NCI-H1105 treated with DMSO at 0.1 percent for 48 hours (cell line): Measurements from ENCODE around the gene SLC6A3.
"Not testable (repeated sequence)": the region's sequence is repeated elsewhere in the genome, so short reads cannot be mapped to it uniquely, and the experiment has no call there.

ENCODE experiments used
- DNase-seq: peaks from one replicate; lab custom pipeline; 2025; lab: John Stamatoyannopoulos, UW

The SLC6A3 gene

DNA sequence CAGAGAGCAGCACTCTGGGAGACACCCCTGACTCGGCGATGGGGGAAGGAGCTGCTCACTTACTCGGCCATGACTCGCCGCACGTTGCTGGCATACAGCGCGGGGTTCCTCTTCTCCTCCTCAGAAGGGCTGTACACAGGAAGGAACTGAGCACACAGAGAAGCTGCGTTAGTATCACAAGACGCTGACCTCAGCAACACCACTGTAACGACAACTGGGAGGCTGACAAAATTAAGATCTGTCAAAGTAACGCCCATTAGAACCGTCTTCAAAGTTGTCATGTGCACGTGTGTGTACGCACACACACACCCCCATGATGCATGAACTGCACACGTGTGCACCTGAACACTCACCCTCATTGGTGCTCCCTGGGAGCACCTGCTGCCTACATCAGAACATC lies 32.1 kb upstream of the SLC6A3 start:
- DNase-seq, result no peak

DNA sequence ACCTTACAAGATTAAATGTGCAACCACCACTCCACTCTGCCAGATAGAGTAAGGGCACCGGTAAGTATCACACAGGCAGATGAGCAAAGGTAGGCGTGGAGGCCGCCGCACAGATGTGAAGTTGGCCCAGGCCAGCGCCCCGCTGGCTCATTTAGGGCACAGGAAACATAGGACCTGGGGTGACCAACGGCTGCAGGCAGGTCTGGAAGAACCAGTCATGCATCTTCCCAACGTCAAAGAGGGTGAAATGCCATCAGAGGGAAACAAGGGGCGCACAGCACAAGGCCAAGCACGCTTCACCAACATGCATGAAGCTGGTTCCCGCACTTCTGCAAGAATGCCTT lies 31.7 kb upstream of the SLC6A3 start:
- no peak for DNase-seq

DNA sequence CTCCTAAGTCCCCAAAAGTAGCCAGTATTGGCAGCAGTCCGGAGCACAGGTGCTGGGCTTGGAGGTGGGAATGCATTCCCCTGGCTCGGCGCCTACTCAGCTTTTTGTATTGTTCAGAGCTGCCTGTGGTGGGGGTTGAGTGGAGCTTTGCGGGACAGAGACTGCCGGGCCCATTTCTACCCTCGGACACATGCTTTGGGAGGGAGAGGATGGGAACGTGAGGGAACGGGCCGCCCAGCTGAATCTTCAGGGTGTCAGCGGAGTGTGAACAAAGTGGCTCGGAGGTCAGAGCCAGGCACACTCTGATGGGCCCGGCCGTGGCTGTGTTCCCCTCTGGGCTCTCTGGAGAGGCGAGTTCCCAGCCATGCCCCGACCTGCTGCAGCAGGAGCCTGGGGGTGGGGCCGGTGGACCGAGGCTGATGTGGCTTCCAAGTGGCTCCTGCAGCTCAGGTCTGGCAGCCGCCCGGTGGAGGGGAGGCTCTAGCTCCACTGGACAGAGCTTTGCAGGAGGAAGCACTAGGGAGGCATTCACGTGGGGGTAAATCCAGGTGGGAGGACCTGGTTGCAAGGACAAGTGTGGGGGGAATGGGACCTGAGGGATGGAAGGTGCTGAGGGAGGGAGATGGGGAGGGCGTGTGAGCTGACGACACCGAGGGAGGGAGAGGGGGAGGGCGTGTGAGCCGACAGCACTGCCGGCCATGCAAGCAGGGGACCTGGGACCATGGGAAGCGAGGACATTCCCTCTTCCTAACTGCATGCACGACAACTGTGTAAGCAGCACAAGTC lies 31.1 kb upstream of the SLC6A3 start:
- DNase-seq, result no peak

DNA sequence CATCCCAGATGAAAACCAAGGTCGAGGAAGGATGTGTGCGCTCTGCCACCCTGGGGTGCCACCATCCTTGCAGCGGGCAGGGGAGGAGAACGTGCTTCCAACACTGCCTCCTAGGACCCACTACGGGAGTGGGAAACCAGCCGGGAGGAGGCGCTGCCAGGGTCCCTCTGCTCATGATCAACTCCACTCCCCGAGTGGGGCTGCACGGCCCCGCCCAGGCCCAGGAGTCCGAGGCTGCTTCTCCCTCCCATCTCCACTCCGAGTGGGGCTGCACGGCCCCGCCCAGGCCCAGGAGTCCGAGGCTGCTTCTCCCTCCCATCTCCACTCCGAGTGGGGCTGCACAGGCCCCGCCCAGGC lies 30.3 kb upstream of the SLC6A3 start:
- DNase-seq, result not testable (repeated sequence)

DNA sequence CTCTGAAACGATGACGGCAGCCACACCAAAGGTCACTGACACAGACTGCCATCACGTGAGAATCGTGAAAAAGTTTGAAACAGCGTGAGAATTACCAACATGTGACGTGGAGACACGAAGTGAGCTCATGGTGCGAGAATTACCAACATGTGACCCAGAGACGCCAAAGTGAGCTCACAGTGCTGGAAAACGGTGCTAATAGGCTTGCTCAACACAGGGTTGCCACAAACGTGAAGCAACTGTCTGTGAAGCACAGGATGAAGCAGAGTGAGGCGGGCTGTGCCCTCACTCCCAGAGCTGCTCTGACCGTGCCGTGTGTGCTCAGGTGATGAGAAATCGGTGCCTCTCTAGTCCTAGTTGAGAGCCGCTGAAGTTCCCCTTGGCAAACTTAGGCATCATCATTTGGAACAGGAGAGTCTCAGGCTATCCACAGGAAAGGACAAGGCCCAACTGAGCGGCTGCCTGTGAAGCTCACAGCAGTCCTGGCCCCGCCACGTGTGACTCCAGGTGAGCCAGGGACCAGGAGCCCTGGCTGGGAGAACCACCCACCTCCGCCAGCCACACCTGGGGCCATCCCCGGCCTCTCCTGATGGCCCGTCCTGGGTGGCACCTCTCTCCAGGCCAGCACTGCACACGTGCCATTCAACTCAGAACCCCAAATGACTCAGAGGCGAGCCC lies 29.8 kb upstream of the SLC6A3 start:
- no peak for DNase-seq

DNA sequence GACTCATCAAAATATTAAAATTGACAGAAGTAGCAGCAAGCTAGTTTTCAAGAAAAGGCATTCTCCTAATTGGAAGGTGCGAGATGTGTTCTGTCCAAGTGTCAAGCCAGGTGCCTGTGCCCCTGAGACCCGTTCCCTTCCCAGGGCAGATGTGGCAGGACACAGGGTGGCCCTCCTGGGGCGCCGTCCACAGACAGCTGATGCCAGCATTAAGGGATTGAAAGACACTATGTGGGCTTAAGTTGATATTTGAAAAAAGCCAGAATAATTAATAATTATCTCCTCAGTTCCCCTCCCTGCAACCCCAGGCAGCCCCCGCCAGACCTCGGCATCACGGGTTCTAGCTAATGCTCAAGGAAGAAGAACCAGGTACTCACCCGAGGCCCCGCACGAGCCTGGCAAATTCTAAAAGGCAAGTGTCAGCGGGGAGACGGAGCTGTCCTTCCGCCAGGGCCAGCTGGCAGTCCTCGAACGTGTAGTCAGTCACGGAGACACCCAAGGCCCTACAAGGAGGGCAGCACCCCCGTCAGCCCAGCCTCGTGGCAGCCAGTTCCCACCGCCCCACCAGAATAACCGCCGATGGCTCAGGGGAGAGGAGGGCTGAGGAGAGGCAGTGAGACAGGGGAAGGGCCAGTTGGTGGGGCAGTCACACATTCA lies 29.1 kb upstream of the SLC6A3 start:
- no peak for DNase-seq

DNA sequence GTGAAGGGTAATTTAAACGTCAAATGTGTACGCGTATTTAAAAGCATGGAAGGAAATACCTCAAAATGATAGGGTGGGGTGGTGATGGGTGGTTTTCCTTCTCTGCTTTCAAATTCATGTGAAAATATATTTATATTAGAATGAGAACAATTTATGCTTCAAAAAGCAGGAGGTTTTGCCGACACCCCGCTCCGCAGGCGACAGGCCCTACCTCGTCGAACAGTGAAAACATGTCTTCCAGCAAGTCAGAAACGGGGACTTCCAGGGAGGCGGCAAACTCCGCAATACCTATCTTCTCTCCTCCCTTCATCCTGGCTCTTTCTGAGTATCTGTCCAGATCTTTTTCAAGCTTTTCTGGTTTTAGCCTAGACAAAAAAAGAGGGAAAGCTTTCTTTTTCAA lies 28.5 kb upstream of the SLC6A3 start:
- DNase-seq, result no peak

DNA sequence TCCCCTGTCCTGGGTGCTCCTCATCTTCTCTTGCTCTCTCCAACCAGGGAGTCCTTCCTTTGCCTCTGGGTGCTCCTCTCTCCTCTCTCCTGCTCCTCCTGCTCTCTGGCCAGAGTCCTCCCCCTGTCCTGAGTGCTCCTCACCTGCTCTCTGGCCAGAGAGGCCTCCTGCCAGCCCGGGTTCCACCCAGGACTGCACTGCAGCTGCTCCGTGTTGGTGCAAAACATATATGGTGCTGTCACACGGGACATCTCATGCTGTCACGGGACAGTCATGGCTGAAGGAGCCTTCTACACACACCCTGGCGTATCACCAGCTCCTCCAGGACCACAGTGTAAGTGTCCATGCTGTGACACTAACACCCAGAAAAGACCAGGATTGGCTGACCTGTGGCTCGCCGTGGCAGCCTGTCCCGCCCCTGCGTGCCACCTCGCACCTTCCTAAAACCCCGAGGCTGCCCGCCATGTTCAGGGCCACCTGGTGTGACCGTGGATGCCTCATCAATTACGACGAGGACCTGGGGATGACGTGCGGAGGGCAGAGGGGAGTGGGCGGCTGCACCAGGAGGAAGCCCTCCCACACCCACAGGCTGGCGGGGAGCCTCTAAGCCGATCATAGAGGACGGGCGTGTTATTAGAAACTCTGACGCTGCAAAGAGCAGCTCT lies 27.9 kb upstream of the SLC6A3 start:
- DNase-seq, result no peak

DNA sequence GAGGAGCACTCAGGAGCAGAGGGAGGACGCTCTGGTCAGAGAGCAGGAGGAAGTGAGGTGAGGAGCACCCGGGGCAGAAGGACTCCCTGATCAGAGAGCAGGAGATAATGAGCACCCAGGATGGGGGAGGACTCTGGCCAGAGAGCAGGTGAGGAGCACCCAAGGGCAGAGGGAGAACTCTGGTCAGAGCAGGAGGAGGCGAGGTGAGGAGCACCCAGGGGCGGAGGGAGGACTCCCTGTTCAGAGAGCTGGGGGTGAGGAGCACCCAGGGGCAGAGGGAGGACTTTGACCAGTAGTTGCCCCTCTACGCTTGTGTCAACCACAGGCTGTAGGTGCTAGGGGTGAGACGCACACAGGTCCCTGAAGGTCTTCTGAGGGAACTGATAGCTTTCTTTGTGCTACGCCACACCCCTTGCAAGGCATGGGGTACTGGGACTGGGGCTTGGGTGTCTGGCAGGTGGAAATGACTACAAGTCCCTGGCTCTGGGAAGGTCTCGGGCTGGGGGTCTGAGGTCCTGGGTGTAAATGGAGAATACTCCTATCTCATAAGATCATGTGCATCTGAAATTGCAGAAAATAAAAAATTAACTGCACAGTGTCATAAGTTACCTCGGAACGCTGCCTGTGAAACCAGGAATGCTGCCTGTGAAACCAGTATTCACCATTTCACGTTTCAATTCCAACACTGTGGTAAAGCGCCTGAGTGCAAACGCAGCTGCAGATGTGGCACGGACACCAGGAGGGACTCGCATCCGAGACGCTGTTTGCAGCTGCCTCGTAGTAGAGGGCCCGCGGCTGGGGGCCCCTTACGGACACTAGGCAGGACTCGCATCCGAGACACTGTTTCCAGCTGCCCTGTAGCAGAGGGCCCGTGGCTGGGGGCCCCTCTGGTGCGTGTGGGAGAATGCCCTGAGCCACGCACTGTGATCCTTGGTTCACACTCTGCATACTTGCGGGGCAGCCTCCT lies 27.0 kb upstream of the SLC6A3 start:
- no peak for DNase-seq

DNA sequence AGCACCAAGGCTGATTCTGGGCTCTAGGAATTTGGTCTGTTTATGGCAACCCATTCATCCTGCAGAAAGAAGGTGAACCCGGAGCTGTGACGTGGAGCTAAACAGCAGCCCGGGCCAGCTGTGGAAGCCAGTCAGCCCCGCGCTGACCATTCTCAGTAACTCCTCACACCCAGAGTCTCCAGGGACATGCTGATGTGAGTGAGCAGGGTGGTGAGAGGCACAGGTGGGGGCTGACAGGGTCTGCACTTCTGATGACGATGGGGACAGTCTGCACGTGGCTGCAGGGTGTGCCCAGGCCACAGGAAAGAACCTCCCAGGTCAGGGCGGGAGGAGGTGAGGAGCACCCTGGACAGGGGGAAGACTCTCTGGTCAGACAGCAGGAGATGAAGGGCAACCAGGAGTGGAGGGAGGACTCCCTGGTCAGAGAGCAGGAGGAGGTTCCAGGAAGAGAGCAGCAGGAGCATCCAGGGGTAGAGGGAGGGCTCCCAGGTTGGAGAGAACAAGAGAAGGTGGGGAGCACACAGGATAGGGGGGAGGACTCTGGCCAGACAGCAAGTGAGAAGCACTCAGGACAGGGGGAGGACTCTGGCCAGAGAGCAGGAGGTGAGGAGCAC lies 26.1 kb upstream of the SLC6A3 start:
- DNase-seq, result no peak

DNA sequence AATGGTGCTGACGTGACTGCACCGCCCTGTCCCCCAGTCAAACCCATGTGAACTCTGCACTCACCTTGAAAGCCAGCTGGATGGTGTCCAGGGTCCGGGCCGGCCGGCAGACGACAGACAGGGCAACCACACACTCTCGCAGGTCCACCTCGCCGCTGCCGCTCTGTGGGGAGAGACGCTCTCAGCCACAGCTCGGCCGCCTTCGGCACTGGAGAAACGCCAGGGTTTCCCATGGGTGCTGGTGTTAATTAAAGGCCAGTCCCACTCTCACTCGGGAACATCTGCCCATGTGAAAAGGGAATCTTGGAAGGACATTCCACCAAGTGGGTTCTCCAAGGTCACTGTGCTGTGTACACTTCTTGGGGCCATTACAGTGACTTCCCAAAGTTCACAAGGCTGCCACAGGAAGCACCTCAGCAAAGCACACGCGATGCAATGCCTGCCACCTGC lies 25.5 kb upstream of the SLC6A3 start:
- DNase-seq, result no peak

DNA sequence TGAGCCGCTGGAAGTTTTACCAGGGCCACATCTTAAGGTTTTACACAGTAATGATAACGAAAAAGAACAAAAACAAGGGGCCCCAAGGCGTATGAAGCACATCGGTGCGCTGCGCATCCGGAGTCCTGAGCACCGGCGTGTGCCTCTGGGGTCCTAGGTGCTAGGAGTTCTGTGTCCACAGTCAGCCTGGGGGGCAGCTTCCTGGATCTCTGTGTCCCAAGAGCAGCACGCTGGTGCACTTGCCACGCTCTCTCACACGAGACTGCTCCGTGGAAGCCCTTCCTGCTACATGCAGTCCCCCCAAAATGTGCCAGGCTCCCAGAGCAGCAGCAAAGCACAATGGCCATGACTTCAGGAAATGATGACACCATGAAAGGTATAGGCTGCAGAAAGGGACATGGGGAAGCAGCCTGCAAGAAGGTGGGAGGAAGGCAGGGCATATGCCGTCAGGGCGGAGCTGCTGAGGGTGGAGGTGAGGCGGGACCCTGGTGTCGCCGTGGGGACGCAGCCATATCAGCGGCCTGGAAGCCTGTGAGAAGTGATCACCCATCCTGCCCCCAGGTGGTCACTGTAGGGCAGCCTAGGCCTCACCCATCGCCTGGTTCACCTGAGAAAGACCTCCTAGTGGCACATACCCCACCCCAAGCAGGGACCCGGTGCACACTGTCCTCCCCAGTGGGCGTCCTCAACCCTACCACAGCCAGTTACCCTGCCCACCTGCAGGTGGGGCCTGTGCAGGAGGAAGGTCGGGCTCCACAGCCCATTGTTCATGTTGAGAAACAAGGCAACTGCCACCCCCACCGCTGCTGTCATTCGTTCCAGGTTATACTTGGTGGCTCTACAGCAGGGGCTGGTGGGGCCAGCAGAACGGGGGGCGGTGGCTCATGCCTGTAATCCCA lies 23.6 kb upstream of the SLC6A3 start:
- DNase-seq, result no peak

DNA sequence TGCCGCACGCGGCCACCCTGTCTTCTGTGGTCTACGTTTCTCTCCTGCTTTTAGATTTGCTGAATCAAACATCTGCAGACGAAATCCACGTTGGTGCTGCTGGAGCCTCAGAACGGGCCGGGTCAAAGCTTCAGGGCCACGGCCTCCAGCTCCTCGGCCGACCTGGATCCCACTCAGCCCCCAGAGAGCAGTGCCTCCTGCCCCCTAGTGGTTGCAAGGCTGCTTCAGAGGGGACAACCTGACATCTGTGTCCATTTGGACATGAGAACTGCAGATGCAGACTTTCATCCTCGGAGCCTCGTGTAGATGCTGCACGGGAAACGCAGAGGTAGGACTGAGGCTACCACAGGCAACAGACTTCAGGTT lies 23.0 kb upstream of the SLC6A3 start:
- DNase-seq, result no peak

DNA sequence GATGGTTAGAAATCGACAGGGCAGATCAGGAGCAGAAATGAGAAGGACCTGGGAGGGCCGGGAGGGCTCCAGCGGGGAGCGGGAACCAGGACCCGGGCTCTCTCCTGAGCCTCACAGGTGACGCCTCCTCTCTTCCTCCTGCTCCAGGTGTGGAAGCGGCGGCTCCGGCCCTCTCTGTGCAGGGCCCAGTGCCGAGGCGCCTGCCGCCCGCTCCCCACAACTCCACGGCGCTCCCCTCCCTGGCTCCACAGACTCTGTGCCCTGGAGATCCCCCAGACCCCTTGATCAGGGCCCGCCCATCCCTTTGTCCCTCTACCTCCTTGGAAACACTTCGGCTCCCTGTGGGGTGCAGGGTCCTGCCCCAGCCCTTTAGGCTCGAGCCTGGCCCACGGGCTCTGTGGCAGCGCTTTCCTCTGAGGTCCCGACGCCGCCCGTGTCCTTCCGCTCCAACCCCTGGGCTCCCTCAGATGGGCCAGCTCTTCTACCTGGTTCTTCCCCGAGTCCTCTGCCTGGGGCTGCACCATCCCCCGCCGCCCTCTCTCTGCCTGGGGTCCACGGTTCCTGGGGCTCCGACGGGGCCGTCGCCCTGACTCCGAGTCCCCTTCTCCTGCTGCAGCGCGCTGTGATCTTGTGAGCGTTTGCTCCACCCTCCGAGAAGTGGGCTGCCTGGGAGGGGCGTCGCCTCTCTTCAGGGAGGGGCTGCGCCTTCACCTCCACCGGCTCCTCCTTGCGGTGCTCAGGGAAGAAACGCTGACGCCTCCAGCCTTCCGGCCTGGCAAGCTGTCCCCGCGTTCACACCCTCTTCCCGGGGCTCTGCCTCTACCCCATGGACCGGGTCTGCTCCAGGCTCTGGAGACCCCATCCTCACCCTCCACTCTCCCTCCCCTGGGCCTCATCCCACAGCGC lies 22.4 kb upstream of the SLC6A3 start:
- DNase-seq, result no peak

DNA sequence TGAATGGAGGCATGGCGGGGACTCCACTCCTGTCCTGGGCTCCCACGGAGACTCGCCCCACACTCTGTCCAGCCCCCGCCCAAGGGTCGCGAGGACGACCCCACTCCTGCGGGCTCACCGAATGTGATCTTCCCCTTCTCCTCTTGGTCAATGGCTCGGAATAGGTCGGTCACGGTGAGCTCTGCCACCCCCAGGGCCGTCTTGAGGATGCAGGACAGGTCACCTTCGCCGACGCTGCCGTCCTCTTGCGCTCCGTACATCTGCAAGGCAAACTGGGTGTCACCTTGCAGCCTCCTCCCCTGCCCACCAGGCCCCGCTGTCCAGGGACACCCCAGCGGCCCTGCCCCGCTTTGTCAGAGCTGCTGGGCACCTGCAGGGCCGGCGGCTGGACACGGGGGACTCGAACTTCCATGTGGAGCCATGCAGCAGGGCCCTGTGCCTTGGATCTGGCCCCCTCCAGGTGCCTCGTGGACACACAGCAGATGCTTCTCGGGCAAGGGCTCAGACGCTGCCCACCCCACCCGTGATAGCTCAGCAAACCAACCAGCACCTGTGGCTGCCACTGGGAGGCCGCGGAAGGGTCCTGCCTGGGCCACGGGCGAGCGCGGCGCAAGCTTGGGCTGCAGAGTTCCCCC lies 21.5 kb upstream of the SLC6A3 start:
- DNase-seq, result no peak

DNA sequence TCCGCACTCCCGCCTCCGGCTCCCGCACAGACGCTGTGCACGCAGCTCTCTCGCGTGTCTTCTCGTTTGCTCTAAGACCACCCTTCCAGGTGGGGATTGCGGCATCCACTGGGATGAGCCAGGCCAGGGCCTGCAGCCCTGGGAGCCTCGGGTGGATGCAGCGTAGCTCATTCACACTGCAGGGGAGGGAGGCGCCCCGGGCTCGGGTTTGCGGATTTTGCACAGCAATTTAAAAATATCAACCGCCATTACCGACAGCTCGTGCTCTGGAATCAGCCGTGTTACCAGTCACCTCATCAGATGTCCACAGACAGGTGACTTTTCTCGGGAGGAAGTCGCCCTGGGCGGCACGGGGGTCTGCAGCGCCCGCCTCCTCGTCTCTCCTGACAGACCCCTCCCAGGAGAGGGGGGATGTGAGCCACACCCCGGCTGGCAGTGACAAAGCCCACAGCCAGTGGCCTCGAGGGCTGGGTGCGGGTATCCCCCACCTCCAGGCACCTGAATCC lies 20.8 kb upstream of the SLC6A3 start:
- no peak for DNase-seq

DNA sequence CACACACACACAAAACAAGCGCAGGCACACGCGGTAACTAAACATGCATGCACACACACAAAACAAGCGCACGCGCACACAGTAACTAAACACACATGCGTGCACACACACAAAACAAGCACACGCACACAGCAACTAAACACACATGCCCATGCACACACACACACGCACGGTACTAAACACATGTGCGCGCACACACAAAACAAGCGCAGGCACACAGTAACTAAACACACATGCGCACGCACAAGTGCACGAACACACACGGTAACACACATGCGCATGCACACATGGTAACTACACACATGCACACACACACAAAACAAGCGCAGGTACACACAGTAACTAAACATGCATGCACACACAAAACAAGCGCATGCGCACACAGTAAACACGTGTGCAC lies 19.9 kb upstream of the SLC6A3 start:
- no peak for DNase-seq

DNA sequence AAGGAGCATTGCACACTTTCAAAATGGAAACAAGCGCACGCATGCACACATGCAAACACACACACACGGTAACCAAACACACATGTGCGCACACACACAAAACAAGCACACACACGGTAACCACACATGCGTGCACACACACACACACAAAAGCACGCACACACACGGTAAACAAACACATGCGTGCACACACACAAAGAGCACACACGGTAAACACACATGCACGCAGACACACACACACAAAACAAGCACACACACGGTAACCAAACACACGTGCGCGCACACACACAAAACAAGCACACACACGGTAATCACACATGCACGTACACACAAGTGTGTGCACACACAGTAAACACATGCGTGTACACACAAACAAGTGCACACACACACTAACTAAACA lies 19.3 kb upstream of the SLC6A3 start:
- DNase-seq, result no peak

DNA sequence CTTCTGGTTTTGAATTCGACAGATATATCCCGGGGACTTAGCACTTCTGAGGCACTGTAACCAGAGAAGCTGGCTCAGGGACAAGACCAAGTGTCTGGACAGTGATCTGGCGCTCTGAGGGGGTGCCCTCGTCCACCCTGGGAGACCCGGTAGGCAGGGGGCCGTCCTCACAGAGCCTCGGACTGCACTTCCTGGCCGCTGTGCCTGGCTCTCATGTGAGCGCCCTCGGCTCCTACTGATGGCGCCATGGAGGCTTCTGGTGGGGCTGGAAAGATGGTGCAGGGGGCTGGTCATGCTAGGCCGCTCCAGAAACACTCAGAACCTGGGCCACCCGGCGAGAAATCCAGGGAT lies 18.8 kb upstream of the SLC6A3 start:
- no peak for DNase-seq
